HT-29 (cell line): Measurements from ENCODE around the gene CWC27. TPM values are rescaled to one million over a fixed set of nuclear protein-coding genes. Genes with fewer than 3 reads are reported as not detected.
"Not testable (repeated sequence)": the region's sequence is repeated elsewhere in the genome, so short reads cannot be mapped to it uniquely, and the experiment has no call there.

ENCODE experiments used
- DNase-seq: peaks from one replicate; pipeline ENCODE4 v3.0.0-alpha.2; 2015; ENCODE audit warnings: low spot score
- total RNA-seq: library from RNA; depleted of rRNA; stranded (reverse); fragments of >200 nt; shearing (Covaris generic); gene quantifications from 2 replicates; pipeline ENCODE4 v1.2.3, GENCODE V29; 2014

The CWC27 gene
- total RNA-seq, 1 experiment from 2014 or later: 10.8 TPM

- DNase-seq: no peak
Observed at GRCh38 chr5:64918083-64918482, 149.4 kb downstream of the CWC27 start.

- DNase-seq: no peak
Observed at GRCh38 chr5:64921386-64921785, 152.7 kb downstream of the CWC27 start.

DNA sequence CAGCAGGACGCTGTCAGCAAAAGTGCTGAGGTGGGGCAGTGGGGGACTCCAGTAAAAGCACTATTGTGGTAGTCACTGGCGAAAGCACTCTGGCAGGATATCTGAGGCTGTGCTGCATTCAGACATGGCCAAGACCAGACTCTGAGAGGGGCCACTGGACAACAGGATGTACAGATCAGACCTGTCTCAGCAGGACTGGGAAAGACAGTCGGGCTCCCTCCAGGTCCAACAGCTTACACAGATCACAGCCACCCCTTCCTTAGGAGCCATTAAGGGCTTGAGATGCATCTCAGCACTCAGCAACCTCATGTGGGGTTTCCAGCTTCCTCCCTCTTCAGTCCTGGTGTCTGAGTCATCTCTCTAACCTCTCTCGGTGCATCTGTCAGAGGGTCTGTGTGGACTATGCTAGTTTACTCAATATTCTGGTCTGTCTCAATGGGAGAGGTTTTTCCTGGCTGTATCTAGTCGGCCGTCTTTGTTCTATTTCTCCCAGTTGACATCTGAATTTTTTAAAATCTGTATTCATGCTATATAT is 154.5 kb downstream of the CWC27 start:
- DNase-seq: no peak

- DNase-seq: no peak
Observed at GRCh38 chr5:64925123-64925522, 156.4 kb downstream of the CWC27 start.

DNA sequence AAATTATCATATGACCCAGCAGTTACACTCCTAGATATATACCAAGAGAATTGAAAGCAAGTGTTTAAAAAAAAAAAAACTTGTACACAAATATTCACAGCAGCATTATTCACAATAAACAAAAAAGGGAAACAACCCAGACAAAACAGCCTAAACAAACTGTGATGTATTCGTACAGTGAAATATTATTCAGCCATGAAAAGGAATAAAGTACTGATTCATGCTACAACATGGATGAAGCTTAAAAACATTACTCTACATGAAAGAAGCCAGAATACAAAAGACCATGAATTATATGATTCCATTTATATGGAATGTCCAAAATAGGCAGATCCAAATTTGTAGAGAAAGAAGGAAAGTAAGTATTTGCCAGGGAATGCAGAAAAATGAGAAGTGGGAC is 161.1 kb downstream of the CWC27 start:
- no peak for DNase-seq

- DNase-seq: no peak
Observed at GRCh38 chr5:64930672-64931318, 162.1 kb downstream of the CWC27 start.

DNA sequence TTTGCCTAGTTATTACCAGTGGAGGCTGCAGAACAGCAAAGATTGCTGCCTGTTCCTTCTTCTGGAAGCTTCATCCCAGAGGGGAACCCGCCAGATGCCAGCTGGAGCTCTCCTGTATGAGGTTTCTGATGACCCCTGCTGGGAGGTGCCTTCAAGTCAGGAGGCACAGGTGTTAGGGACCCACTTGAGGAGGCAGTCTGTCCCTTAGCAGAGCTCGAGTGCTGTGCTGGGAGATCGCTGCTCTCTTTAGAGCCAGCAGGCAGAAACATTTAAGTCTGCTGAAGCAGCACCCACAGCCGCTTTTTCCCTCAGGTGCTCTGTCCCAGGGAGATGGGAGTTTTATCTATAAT is 170.7 kb downstream of the CWC27 start:
- DNase-seq: not testable (repeated sequence)

- peak; percentile 61 for DNase-seq
Observed at GRCh38 chr5:64939772-64940510, 171.2 kb downstream of the CWC27 start.

DNA sequence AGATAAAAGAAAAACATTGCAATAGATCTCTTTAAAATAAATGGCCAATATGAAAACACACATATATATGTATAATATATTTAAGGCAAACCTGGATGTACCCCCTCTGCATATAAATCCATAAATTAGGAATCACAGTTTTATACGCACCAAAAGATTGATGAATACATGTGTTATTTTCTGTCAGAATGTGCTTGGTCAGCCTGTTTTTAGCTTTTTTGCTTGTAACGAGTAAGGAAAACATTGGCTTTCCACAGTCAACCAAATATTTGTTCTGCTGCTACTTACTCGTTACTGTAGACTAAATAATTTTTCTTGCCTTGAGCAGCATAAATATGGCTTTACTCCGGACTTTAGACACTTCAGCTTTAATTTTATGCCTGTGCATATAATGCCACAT is 173.7 kb downstream of the CWC27 start:
- DNase-seq: no peak

DNA sequence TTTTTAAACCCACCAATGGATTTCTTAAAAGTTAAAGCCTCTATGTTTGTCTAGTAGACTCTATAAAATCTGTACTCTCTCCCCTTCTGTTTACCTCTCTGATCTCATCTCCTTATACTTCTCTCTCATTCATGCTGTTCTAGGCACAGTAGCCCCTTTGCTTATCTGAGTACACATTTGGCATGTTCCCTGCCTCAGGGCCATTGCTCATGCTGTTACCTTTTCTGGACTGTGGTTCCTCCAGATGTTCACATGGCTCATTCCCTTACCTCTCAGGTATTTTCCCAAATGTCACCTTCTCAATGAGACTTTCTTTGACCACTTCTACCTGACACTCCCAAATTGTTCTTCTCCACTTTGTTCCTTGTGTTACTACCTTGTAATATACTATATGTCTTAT is 176.1 kb downstream of the CWC27 start:
- DNase-seq: no peak

- DNase-seq: peak; percentile 89
Observed at GRCh38 chr5:64947031-64947430, 178.3 kb downstream of the CWC27 start.

DNA sequence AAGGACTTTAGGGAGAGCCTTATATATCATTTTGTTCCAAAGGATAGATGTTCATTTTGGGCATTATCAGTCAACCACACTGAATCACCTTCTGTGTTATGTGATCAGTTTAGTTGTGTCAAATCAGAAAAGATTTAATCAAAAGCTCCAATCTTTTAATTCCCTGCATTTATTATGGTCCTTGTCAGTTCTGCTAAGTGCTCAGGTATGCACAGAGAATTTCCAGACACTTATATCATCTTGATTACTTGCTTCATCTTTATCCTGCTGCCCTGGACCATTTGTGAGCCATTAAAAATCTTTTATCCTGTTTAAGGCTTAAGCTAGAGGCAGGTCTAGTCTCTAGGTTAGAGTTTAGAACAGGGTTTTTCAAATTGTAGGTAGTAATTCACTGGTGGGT is 179.1 kb downstream of the CWC27 start:
- DNase-seq: no peak

DNA sequence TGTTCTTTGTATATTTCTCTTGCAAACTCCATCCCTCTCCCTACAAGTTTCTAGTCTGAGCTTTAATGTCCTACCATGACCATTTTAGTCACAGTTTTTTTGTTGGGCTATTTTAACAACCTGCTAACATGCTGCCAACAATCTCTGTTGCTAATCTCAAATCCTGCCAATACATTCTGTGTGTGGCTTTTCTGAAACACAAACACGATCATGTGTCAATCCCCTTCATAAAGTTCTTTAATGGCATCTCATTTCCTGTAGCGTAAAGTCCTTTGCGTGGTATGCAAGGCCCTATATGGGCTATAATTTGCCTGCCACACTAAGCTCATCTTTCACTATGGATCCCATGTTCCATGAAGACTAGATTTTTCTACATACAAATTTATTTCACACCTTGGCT is 180.6 kb downstream of the CWC27 start:
- no peak for DNase-seq

DNA sequence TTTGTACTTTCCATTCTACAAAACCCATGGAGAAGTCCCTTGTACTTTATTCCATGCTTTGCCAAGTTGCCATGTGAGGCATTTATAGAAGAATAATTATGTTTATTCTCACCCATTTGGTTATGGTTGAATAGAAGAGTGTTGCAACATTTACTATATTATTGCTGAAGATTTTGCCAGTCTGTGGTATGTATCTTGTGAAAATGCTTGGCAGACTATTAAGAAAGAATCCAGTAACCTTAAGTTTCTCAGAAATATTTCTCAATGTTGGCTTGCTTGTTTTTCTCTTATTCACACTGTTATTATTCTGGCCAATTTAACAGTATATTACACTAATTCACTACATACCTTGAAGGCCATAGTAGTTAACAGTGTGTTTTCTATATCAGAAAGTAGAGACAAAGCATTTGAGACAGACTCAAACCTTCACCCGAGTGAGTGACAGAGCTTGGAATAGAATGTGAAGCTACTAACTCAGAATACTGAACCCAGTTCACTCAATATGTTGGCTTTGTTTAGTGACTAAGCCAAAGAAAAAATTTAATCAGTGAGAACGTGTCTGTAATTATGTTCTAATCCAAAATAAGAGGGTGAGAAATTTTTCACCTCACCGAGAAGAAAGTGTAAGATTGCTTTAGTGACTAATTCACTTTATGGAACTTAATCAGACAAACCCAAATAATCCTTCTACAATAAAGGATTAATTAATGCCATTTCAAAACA is 184.4 kb downstream of the CWC27 start:
- no peak for DNase-seq

DNA sequence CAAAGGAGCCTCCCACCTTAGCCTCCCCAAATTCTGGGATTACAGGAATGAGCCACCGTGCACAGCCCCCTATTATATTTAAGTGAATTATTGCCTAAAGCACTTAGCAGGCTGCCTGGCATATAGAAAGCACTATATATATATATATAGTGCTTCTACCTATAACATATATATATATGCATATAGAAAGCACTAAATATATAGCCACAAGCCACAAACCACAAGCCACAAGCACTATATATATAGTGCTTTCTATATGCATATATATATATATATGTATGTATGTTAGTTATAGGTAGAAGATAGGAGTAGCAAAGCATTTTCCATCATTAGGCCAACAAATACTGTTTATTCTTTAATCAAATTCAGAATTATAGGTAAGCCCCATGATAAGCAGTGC is 185.8 kb downstream of the CWC27 start:
- DNase-seq: no peak

DNA sequence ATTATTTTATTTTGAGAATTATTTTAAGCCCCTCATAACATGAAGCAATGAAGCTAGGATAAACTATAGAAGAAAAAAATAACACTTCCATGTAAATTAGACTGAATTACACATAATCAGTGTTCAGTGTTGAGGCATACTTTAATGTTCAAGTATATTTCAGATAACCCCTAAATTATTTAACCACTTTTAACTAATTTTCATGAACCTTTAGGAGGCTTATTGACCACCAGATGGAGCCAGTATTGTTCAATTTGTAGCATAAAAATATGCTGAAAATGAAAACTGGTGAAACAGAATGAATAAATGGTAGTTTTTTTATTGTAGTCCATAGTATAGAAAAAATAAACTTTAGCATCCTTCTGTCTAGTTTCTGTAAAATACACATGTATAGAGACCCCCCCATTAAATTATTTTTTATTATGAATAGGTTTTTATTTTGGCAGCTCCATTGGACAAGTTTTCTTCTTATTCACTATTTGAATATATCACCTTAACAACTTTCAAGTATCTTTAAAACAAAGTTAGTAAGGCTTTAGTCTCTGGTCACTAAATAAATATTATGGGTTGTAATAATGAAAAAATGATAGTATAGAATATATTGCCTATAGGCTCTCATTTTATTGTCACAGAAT is 190.1 kb downstream of the CWC27 start:
- peak; percentile 33 for DNase-seq

DNA sequence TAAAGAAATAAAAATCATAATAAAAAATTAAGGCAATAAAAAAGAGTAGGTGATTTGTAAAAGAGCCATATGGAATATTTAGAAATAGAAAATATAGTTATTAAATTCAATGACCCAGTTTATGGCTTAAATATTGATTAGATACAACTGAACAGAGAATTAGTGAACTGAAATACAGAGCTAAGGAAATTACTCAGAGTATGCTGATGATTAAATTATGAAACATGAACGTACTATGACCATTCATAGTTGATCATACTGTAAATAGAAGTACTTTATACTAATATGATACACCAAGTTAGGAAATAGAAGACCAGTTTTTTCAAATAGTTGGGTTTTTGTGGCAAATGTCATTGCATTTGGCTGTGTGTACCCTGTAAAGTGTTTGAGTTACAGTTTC is 194.5 kb downstream of the CWC27 start:
- no peak for DNase-seq

GRCh38 chr5:64968591-64969110 is 199.9 kb downstream of the CWC27 start:
- no peak for DNase-seq

DNA sequence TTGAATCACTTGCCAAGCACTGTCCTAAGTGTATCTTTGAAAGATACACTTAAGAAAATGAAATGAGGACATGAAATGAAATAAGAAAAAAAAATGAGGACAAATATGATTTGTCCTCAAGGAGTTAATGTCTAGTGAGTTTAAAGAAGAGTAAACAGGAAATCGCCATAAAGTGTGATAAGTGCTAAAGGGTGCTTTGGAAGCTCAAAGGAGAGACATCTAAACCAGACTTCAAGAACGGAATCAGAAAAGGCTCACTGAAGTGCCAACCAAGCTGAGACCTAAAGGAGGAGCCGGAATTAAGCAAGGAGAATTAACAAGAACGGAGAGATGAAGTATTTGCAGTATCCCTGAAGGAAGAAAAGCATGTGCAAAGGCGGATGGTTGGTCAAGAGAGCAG is 200.8 kb downstream of the CWC27 start:
- DNase-seq: no peak

DNA sequence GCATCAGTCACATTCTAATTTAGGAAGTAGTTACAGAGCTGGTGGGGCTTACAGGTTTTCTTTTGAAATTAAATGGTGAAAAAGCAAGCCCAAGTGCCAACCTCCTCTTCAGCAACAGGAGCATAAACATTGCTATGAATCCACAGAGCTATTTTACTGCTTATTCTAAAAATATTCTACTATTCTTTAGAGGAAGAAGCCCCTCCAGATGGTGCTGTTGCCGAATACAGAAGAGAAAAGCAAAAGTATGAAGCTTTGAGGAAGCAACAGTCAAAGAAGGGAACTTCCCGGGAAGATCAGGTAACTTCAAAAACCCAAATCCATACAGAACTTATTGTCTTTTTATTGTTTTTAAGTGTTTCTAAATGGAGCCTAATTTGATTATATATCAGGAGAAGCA is 202.8 kb downstream of the CWC27 start:
- DNase-seq: no peak

- DNase-seq: no peak
Observed at GRCh38 chr5:64971990-64972389, 203.3 kb downstream of the CWC27 start.

GRCh38 chr5:64972591-64972990 is 203.9 kb downstream of the CWC27 start:
- no peak for DNase-seq
